Loucy (cell line): ENCODE measurements around the gene CBARP.

Experiments
- H2AFZ ChIP-seq: fragments of 200-600 bp; sonication (generic); 2 replicates; pipeline ENCODE4 v1.6.0; 2016; ENCODE audit warnings: antibody characterized with exemption, mild to moderate bottlenecking, low read length, moderate library complexity
- H3F3A ChIP-seq: fragments of 200-600 bp; 2 replicates; pipeline ENCODE4 v1.6.0; 2016; ENCODE audit warnings: antibody characterized with exemption, low read depth, mild to moderate bottlenecking
- H3K27me3 ChIP-seq: fragments of 200-600 bp; sonication (generic); 2 replicates; pipeline ENCODE4 v1.6.1; 2014; ENCODE audit warnings: low read length, mild to moderate bottlenecking; ENCODE audit not compliant: insufficient read depth, poor library complexity, severe bottlenecking
- H3K36me3 ChIP-seq: fragments of 200-600 bp; sonication (generic); 2 replicates; pipeline ENCODE4 v1.6.1; 2016; ENCODE audit warnings: low read length; ENCODE audit not compliant: insufficient read depth
- H3K4me1 ChIP-seq: fragments of 200-600 bp; sonication (generic); 2 replicates; pipeline ENCODE4 v1.5.1; 2014; ENCODE audit warnings: low read length, mild to moderate bottlenecking; ENCODE audit not compliant: insufficient read depth, poor library complexity, severe bottlenecking
- H3K4me2 ChIP-seq: fragments of 200-600 bp; sonication (generic); 2 replicates; pipeline ENCODE4 v1.6.0; 2014; ENCODE audit warnings: antibody characterized with exemption, low read length, low read depth, mild to moderate bottlenecking; ENCODE audit not compliant: poor library complexity, severe bottlenecking
- H3K4me3 ChIP-seq: fragments of 200-600 bp; sonication (generic); 2 replicates; pipeline ENCODE4 v1.5.1; 2014; ENCODE audit warnings: low read length, mild to moderate bottlenecking, mixed read lengths; ENCODE audit not compliant: poor library complexity, severe bottlenecking
- H3K79me2 ChIP-seq: fragments of 200-600 bp; sonication (generic); 2 replicates; pipeline ENCODE4 v1.6.1; 2014; ENCODE audit warnings: low read length; ENCODE audit not compliant: insufficient read depth
- H3K9ac ChIP-seq: fragments of 200-600 bp; sonication (generic); 2 replicates; pipeline ENCODE4 v1.6.0; 2014; ENCODE audit warnings: mild to moderate bottlenecking, low read depth, low read length, moderate library complexity; ENCODE audit not compliant: poor library complexity, severe bottlenecking
- H3K9me2 ChIP-seq: fragments of 200-600 bp; sonication (generic); replicated peaks from 2 replicates; pipeline ENCODE4 v1.6.1; 2016; ENCODE audit warnings: low read depth, low read length, mixed read lengths
- H3K9me3 ChIP-seq: fragments of 200-600 bp; sonication (generic); 2 replicates; pipeline ENCODE4 v1.6.1; 2014; ENCODE audit warnings: mild to moderate bottlenecking, antibody characterized with exemption, low read length, low read depth; ENCODE audit not compliant: insufficient read depth
- H4K20me1 ChIP-seq: fragments of 200-600 bp; sonication (generic); 2 replicates; pipeline ENCODE4 v1.6.0; 2014; ENCODE audit warnings: antibody characterized with exemption, low read length, mild to moderate bottlenecking; ENCODE audit not compliant: insufficient read depth, poor library complexity, severe bottlenecking
- EZH2phosphoT487 ChIP-seq: fragments of 200-600 bp; IDR thresholded peaks from 2 replicates; pipeline ENCODE4 v1.6.1; 2018; ENCODE audit warnings: antibody characterized with exemption, mild to moderate bottlenecking, moderate library complexity, borderline replicate concordance
- TF ChIP-seq, protein P1 (sequence below): fragments of 200-600 bp; sonication (generic); conservative IDR thresholded peaks from 2 replicates; pipeline ENCODE4 v1.5.1; 2014; ENCODE audit warnings: mild to moderate bottlenecking, antibody characterized with exemption, low read length

CBARP gene

GRCh38 chr19:1217366-1217765, 20.4 kb downstream of the CBARP start:
- no peaks in the 10 kb centered on the region for H3K27me3 ChIP-seq
- TF ChIP-seq, protein P1, sequence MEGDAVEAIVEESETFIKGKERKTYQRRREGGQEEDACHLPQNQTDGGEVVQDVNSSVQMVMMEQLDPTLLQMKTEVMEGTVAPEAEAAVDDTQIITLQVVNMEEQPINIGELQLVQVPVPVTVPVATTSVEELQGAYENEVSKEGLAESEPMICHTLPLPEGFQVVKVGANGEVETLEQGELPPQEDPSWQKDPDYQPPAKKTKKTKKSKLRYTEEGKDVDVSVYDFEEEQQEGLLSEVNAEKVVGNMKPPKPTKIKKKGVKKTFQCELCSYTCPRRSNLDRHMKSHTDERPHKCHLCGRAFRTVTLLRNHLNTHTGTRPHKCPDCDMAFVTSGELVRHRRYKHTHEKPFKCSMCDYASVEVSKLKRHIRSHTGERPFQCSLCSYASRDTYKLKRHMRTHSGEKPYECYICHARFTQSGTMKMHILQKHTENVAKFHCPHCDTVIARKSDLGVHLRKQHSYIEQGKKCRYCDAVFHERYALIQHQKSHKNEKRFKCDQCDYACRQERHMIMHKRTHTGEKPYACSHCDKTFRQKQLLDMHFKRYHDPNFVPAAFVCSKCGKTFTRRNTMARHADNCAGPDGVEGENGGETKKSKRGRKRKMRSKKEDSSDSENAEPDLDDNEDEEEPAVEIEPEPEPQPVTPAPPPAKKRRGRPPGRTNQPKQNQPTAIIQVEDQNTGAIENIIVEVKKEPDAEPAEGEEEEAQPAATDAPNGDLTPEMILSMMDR = no peak
- no peak overlapping the region for H3K4me2 ChIP-seq
- no peaks in the 10 kb centered on the region for H3K9me3 ChIP-seq
- H3K79me2 ChIP-seq = peaks cover 69% of the 10 kb centered on the region
- no peaks in the 10 kb centered on the region for H3F3A ChIP-seq
- H4K20me1 ChIP-seq = peaks cover 33% of the 10 kb centered on the region
- H3K9me2 ChIP-seq = no peaks in the 10 kb centered on the region
- H3K4me3 ChIP-seq = no peak overlapping the region
- H3K9ac ChIP-seq = no peak overlapping the region
- H2AFZ ChIP-seq = no peak overlapping the region
- H3K36me3 ChIP-seq = peaks cover 19% of the 10 kb centered on the region; the same call in 1 of the 2 replicates
- H3K4me1 ChIP-seq = peaks cover 11% of the 10 kb centered on the region

- Histone ChIP-seq H3F3A (no peaks in the 10 kb centered on the region), H3K4me1 (peaks cover 13% of the 10 kb centered on the region), H3K9me3 (no peaks in the 10 kb centered on the region), H4K20me1 (peaks cover 39% of the 10 kb centered on the region), H3K27me3 (no peaks in the 10 kb centered on the region), H3K4me3 (no peak overlapping the region), H3K9ac (no peak overlapping the region), H3K79me2 (peaks cover 75% of the 10 kb centered on the region), H3K36me3 (peaks cover 17% of the 10 kb centered on the region; the same call in 1 of the 2 replicates), H3K4me2 (no peak overlapping the region), H2AFZ (no peak overlapping the region), H3K9me2 (no peaks in the 10 kb centered on the region)
- no peak for TF ChIP-seq EZH2phosphoT487
- TF ChIP-seq, protein P1 = no peak
These were observed 21.0 kb downstream of the CBARP start for GRCh38 chr19:1216756-1217155.

GRCh38 chr19:1214862-1215731, 22.7 kb downstream of the CBARP start:
- H3K4me2 ChIP-seq = no peak overlapping the region
- H3K79me2 ChIP-seq = peaks cover 90% of the 10 kb centered on the region
- no peaks in the 10 kb centered on the region for H3K27me3 ChIP-seq
- H3K9me3 ChIP-seq = no peaks in the 10 kb centered on the region
- peaks cover 3% of the 10 kb centered on the region; the same call in 1 of the 2 replicates for H3K36me3 ChIP-seq
- H3F3A ChIP-seq = no peaks in the 10 kb centered on the region
- H3K9me2 ChIP-seq = no peaks in the 10 kb centered on the region
- H3K4me3 ChIP-seq = no peak overlapping the region
- peaks cover 51% of the 10 kb centered on the region for H4K20me1 ChIP-seq
- H3K4me1 ChIP-seq = peaks cover 23% of the 10 kb centered on the region
- H3K9ac ChIP-seq = no peak overlapping the region
- H2AFZ ChIP-seq = no peak overlapping the region
- TF ChIP-seq, protein P1 = no peak
- TF ChIP-seq EZH2phosphoT487 = no peak
